Natural killer cell (primary cell): ENCODE measurements around the gene CFAP58. TPM values are rescaled to one million over a fixed set of nuclear protein-coding genes. Genes with fewer than 3 reads are reported as not detected.

ENCODE experiments used
- ATAC-seq, 3 donors: fragments of 150-1000 bp in 2 of 3; fragments of 200-7000 bp in 1 of 3; cut with Tn5 transposase; 1 replicate in 1 of 3; 2 replicates in 2 of 3; pipeline ENCODE4 v1.10.0; 2021; ENCODE audit warnings: mild to moderate bottlenecking in 2 of 3, moderate library complexity in 2 of 3
- DNase-seq, 2 donors: peaks; one replicate each; pipeline versions ENCODE4 v3.0.0 to v3.0.0-alpha.2; 2013 to 2021; ENCODE audit warnings: mixed read lengths in 1 of 2
- H3K27ac ChIP-seq: one replicate; pipeline ENCODE4 v1.5.1; 2013; ENCODE audit warnings: mild to moderate bottlenecking, low read length
- H3K27me3 ChIP-seq: one replicate; pipeline ENCODE4 v1.6.1; 2013; ENCODE audit warnings: low read length; ENCODE audit not compliant: control insufficient read depth, insufficient read depth
- H3K36me3 ChIP-seq: one replicate; pipeline ENCODE4 v1.6.1; 2013; ENCODE audit warnings: low read length; ENCODE audit not compliant: control insufficient read depth, insufficient read depth
- H3K4me1 ChIP-seq: one replicate; pipeline ENCODE4 v1.6.1; 2013; ENCODE audit warnings: low read length; ENCODE audit not compliant: control insufficient read depth, insufficient read depth
- H3K4me3 ChIP-seq: one replicate; pipeline ENCODE4 v1.5.1; 2013; ENCODE audit warnings: low read length
- H3K9me3 ChIP-seq: one replicate; pipeline ENCODE4 v1.6.1; 2013; ENCODE audit warnings: low read length; ENCODE audit not compliant: control insufficient read depth, insufficient read depth
- H3K27ac Mint-ChIP-seq, 2 donors: one replicate each; pipeline ENCODE4 v1.8.0; 2022; ENCODE audit warnings: mild to moderate bottlenecking in 2 of 2, mixed read lengths in 2 of 2, moderate library complexity in 1 of 2
- H3K27me3 Mint-ChIP-seq, 2 donors: one replicate each; pipeline ENCODE4 v1.8.0; 2022; ENCODE audit warnings: low read depth in 2 of 2, mixed read lengths in 2 of 2
- H3K36me3 Mint-ChIP-seq: one replicate; pipeline ENCODE4 v1.8.0; 2022; ENCODE audit warnings: mixed read lengths
- H3K4me1 Mint-ChIP-seq, 2 donors: one replicate each; pipeline ENCODE4 v1.8.0; 2022; ENCODE audit warnings: mixed read lengths in 2 of 2
- H3K4me3 Mint-ChIP-seq: one replicate; pipeline ENCODE4 v1.8.0; 2022; ENCODE audit warnings: mild to moderate bottlenecking, moderate library complexity, mixed read lengths
- H3K9me3 Mint-ChIP-seq, 2 donors: one replicate each; pipeline ENCODE4 v1.8.0; 2022; ENCODE audit warnings: mixed read lengths in 2 of 2
- WGBS: methylation state at CpG from one replicate; pipeline ENCODE4 v1.1.7; 2013; ENCODE audit warnings: missing lambda C conversion rate; ENCODE audit not compliant: insufficient coverage; 5-methylcytosine and 5-hydroxymethylcytosine counted together
- intact Hi-C: fragments of 100-400 bp; cut with micrococcal nuclease; formaldehyde crosslinking; loops from one replicate; pipeline ENCODE4 v1.14.2; 2022
- total RNA-seq, 4 donors: library from RNA; stranded (reverse); fragments of 120-200 nt in 1 of 4; gene quantifications; one replicate each; pipeline versions ENCODE4 v1.2.3 to v1.2.4, GENCODE V29; 2013 to 2022
- TF ChIP-seq, protein P1 (sequence below): fragments of 200-600 bp; IDR thresholded peaks from one replicate; pipeline ENCODE4 v1.8.0; 2022; ENCODE audit warnings: antibody characterized with exemption

CFAP58 gene
- total RNA-seq, 3 donors from 2014 or later (not counting 1 experiment from before 2014, with no cell fraction given) = 0.07 to 0.15 (median 0.11) TPM

GRCh38 chr10:104371753-104372152, 18.1 kb downstream of the CFAP58 start:
- no peak overlapping the region for H3K27ac Mint-ChIP-seq
- Histone ChIP-seq H3K9me3 (peaks cover 5% of the 10 kb centered on the region), H3K27ac (no peak overlapping the region), H3K36me3 (no peaks in the 10 kb centered on the region), H3K4me1 (no peaks in the 10 kb centered on the region), H3K27me3 (peaks cover 8% of the 10 kb centered on the region), H3K4me3 (no peak overlapping the region)
- H3K4me1 Mint-ChIP-seq = no peaks in the 10 kb centered on the region
- H3K36me3 Mint-ChIP-seq = no peaks in the 10 kb centered on the region
- H3K4me3 Mint-ChIP-seq = no peak overlapping the region
- WGBS = 93% methylated on average over 5 of the region's 6 CpGs
- intact Hi-C loops = no loop called here
- H3K9me3 Mint-ChIP-seq = no peaks in the 10 kb centered on the region
- ATAC-seq = no peak
- peaks cover 28 to 56% of the 10 kb centered on the region in 2 donors for H3K27me3 Mint-ChIP-seq
- DNase-seq = no peak
- TF ChIP-seq, protein P1, sequence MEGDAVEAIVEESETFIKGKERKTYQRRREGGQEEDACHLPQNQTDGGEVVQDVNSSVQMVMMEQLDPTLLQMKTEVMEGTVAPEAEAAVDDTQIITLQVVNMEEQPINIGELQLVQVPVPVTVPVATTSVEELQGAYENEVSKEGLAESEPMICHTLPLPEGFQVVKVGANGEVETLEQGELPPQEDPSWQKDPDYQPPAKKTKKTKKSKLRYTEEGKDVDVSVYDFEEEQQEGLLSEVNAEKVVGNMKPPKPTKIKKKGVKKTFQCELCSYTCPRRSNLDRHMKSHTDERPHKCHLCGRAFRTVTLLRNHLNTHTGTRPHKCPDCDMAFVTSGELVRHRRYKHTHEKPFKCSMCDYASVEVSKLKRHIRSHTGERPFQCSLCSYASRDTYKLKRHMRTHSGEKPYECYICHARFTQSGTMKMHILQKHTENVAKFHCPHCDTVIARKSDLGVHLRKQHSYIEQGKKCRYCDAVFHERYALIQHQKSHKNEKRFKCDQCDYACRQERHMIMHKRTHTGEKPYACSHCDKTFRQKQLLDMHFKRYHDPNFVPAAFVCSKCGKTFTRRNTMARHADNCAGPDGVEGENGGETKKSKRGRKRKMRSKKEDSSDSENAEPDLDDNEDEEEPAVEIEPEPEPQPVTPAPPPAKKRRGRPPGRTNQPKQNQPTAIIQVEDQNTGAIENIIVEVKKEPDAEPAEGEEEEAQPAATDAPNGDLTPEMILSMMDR = no peak

GRCh38 chr10:104374591-104374990, 21.0 kb downstream of the CFAP58 start:
- peaks cover 8% of the 10 kb centered on the region for H3K27me3 ChIP-seq
- no CpG with 5 or more reads among the region's 1 CpG for WGBS
- H3K9me3 ChIP-seq = peaks cover 5% of the 10 kb centered on the region
- no peaks in the 10 kb centered on the region for H3K36me3 Mint-ChIP-seq
- DNase-seq (no peak), ATAC-seq (no peak)
- H3K4me1 Mint-ChIP-seq = no peaks in the 10 kb centered on the region
- TF ChIP-seq, protein P1 = no peak
- peaks cover 29 to 50% of the 10 kb centered on the region in 2 donors for H3K27me3 Mint-ChIP-seq
- H3K27ac Mint-ChIP-seq = no peak overlapping the region
- H3K27ac ChIP-seq = no peak overlapping the region
- H3K4me1 ChIP-seq = no peaks in the 10 kb centered on the region
- intact Hi-C loops = no loop called here
- H3K4me3 Mint-ChIP-seq = no peak overlapping the region
- no peaks in the 10 kb centered on the region for H3K36me3 ChIP-seq
- H3K9me3 Mint-ChIP-seq = no peaks in the 10 kb centered on the region
- H3K4me3 ChIP-seq = no peak overlapping the region

DNA sequence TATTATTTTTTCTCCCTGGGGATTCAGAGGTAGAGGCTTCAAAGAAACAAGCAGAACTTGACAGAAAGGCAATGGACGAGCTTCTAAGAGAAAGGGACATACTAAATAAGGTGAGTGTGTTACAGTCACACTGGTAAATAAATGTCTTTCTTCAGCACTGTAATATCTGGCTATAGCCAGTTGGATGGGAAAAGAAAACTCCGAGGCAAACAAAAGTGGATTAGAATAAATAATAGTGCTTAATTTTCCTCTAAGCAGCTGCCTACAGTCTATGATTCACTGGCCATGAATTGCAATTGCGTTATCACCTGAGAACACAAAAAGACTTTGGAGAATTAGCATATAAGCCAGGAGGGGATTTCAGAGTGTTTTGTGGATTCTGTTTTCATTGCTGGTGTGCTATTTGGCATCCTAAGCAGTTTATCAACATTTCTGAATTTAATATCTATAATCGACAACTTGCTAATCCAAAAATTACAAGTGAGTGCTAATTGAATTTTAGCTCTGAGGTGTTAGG, 23.2 kb downstream of the CFAP58 start:
- Histone ChIP-seq H3K9me3 (no peaks in the 10 kb centered on the region), H3K4me1 (no peaks in the 10 kb centered on the region), H3K27ac (no peak overlapping the region), H3K36me3 (no peaks in the 10 kb centered on the region), H3K4me3 (no peak overlapping the region), H3K27me3 (peaks cover 4% of the 10 kb centered on the region)
- TF ChIP-seq, protein P1 = no peak
- no peak overlapping the region for H3K4me3 Mint-ChIP-seq
- intact Hi-C loops = no loop called here
- no peaks in the 10 kb centered on the region for H3K36me3 Mint-ChIP-seq
- H3K4me1 Mint-ChIP-seq = no peaks in the 10 kb centered on the region
- peaks cover 28 to 58% of the 10 kb centered on the region in 2 donors for H3K27me3 Mint-ChIP-seq
- DNase-seq = no peak
- no peak overlapping the region for H3K27ac Mint-ChIP-seq
- no peaks in the 10 kb centered on the region for H3K9me3 Mint-ChIP-seq
- ATAC-seq = no peak
- WGBS = 89% methylated on average over 3 of the region's 4 CpGs

GRCh38 chr10:104380336-104380735, 26.7 kb downstream of the CFAP58 start:
- peaks cover 21 to 59% of the 10 kb centered on the region in 2 donors for H3K27me3 Mint-ChIP-seq
- H3K4me3 Mint-ChIP-seq = no peak overlapping the region
- Histone ChIP-seq H3K4me3 (no peak overlapping the region), H3K4me1 (no peaks in the 10 kb centered on the region), H3K36me3 (no peaks in the 10 kb centered on the region), H3K27me3 (no peaks in the 10 kb centered on the region), H3K27ac (no peak overlapping the region), H3K9me3 (no peaks in the 10 kb centered on the region)
- intact Hi-C loops = no loop called here
- H3K9me3 Mint-ChIP-seq = no peaks in the 10 kb centered on the region
- H3K27ac Mint-ChIP-seq = no peak overlapping the region
- ATAC-seq = no peak
- H3K36me3 Mint-ChIP-seq = no peaks in the 10 kb centered on the region
- peaks cover 0 to 7% of the 10 kb centered on the region in 2 donors for H3K4me1 Mint-ChIP-seq
- WGBS = 86% methylated on average over 3 of the region's 4 CpGs
- DNase-seq = no peak
- TF ChIP-seq, protein P1 = no peak
